ENCODE data around the gene SMC1B.
"Not testable (repeated sequence)": the region's sequence is repeated elsewhere in the genome, so short reads cannot be mapped to it uniquely, and the experiment has no call there.

Gene SMC1B

GRCh38 chr22:45452565-45453379 is 39.4 kb upstream of the SMC1B start:
- TF ChIP-seq, protein P1, sequence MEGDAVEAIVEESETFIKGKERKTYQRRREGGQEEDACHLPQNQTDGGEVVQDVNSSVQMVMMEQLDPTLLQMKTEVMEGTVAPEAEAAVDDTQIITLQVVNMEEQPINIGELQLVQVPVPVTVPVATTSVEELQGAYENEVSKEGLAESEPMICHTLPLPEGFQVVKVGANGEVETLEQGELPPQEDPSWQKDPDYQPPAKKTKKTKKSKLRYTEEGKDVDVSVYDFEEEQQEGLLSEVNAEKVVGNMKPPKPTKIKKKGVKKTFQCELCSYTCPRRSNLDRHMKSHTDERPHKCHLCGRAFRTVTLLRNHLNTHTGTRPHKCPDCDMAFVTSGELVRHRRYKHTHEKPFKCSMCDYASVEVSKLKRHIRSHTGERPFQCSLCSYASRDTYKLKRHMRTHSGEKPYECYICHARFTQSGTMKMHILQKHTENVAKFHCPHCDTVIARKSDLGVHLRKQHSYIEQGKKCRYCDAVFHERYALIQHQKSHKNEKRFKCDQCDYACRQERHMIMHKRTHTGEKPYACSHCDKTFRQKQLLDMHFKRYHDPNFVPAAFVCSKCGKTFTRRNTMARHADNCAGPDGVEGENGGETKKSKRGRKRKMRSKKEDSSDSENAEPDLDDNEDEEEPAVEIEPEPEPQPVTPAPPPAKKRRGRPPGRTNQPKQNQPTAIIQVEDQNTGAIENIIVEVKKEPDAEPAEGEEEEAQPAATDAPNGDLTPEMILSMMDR (conservative IDR thresholded peaks at IDR 0.05; ENCODE audit: low read depth), result no peak
- H3K27ac ChIP-seq, result no peak overlapping the region
- no peak for DNase-seq (ENCODE audit: low spot score)
- POLR2A ChIA-PET (ENCODE audit: low non-redundant PET), result no interaction called here
- CTCF ChIA-PET, result interaction anchor here (0.6 kb wide), 1 partner anchor 439 kb away, joined by 3 read pairs; no protein-coding TSS in a partner anchor

- TF ChIP-seq, protein P1 (conservative IDR thresholded peaks at IDR 0.05; ENCODE audit: low read depth), result no peak
- CTCF ChIA-PET, result interaction anchor here (0.6 kb wide), 1 partner anchor 440 kb away, joined by 3 read pairs; no protein-coding TSS in a partner anchor
- no peak for DNase-seq (ENCODE audit: low spot score)
Observed at GRCh38 chr22:45451972-45452371, 38.6 kb upstream of the SMC1B start.

GRCh38 chr22:45450921-45451651 is 37.7 kb upstream of the SMC1B start:
- POLR2A ChIA-PET (ENCODE audit: low non-redundant PET), result no interaction called here

More at GRCh38 chr22:45451972-45452371, 38.6 kb upstream of the SMC1B start:
- POLR2A ChIA-PET (ENCODE audit: low non-redundant PET), result no interaction called here
- no peak overlapping the region for H3K27ac ChIP-seq

GRCh38 chr22:45450101-45450785 is 36.8 kb upstream of the SMC1B start:
- POLR2A ChIA-PET (ENCODE audit: low non-redundant PET), result no interaction called here
- no peak overlapping the region for H3K27ac ChIP-seq
- TF ChIP-seq, protein P1 (conservative IDR thresholded peaks at IDR 0.05; ENCODE audit: low read depth), result no peak
- CTCF ChIA-PET, result interaction anchor here (0.6 kb wide), 1 partner anchor 185 kb away, joined by 6 read pairs; no protein-coding TSS in a partner anchor
- DNase-seq (ENCODE audit: low spot score), result no peak

More at GRCh38 chr22:45450921-45451651, 37.7 kb upstream of the SMC1B start:
- TF ChIP-seq, protein P1 (conservative IDR thresholded peaks at IDR 0.05; ENCODE audit: low read depth), result no peak
- peak overlapping the region; percentile 41 for H3K27ac ChIP-seq
- CTCF ChIA-PET, result no interaction called here
- no peak for DNase-seq (ENCODE audit: low spot score)

DNA sequence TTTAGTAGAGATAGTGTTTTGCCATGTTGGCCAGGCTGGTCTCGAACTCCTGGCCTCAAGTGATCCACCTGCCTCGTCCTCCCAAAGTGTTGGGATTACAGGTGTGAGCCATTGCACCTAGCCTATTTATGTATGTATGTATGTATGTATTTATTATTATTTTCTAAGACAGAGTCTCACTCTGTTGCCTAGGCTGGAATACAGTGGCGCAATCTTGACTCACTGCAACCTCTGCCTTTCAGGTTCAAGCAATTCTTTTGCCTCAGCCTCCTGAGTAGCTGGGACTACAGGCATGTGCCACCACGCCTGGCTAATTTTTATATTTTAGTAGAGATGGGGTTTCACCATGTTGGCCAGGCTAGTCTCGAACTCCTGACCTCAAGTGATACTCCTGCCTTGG is 36.0 kb upstream of the SMC1B start:
- POLR2A ChIA-PET (ENCODE audit: low non-redundant PET); DNase-seq (ENCODE audit: low spot score); H3K27ac ChIP-seq; CTCF ChIA-PET: not testable (repeated sequence)

GRCh38 chr22:45448431-45448830 is 35.0 kb upstream of the SMC1B start:
- ChIA-PET CTCF (no interaction called here), POLR2A (ENCODE audit: low non-redundant PET) (no interaction called here)

DNA sequence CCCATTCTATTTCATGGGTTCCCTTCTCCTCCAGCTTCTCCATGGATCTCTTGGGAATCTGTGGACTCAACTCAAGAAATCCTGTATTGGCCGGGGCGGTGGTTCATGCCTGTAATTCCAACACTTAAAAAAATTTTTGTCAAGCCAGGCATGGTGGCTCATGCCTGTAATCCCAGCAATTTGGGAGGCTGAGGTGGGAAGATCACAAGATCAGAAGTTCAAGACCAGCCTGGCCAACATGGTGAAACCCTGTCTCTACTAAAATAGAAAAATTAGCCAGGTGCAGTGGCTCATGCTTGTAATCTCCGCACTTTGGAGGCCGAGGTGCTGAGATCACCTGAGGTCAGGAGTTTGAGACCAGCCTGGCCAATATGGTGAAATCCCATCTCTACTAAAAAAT is 34.2 kb upstream of the SMC1B start:
- CTCF ChIA-PET; POLR2A ChIA-PET (ENCODE audit: low non-redundant PET); DNase-seq (ENCODE audit: low spot score); H3K27ac ChIP-seq: not testable (repeated sequence)

More at GRCh38 chr22:45448431-45448830, 35.0 kb upstream of the SMC1B start:
- H3K27ac ChIP-seq, result no peak overlapping the region
- TF ChIP-seq, protein P1 (conservative IDR thresholded peaks at IDR 0.05; ENCODE audit: low read depth), result no peak
- DNase-seq (ENCODE audit: low spot score), result no peak

Measured in RWPE1 (cell line).